ENCODE results near the gene ACOT6.
A peak's percentile ranks its signal among the peaks of the same experiment; 100 is the strongest.

ACOT6 gene

DNA sequence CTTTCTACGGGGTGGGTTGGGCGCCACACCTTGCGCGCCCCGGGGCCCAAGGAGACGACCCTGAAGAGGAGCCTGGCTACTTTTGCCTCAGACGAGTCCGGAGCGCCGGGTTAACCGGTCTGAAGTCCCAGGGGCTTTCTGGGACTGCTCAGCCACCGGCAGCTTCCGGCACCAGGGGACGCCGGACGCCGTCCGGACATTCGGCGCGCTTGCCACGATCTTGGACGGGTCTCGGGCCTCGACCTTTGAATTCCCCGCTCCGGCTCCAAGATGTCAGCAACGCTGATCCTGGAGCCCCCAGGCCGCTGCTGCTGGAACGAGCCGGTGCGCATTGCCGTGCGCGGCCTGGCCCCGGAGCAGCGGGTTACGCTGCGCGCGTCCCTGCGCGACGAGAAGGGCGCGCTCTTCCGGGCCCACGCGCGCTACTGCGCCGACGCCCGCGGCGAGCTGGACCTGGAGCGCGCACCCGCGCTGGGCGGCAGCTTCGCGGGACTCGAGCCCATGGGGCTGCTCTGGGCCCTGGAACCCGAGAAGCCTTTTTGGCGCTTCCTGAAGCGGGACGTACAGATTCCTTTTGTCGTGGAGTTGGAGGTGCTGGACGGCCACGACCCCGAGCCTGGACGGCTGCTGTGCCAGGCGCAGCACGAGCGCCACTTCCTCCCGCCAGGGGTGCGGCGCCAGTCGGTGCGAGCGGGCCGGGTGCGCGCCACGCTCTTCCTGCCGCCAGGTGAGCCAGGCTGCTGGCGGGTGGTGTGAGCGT lies 20.4 kb upstream of the ACOT6 start, which contains the start of gene ACOT4:
Gene ACOT4, plus strand, starts transcription at position 184 of the 760 bp plus-strand sequence. Its CDS starts 87 bp downstream, at position 271.
- DNase-seq = peak in 37 of 42 donors; percentile 12 to 67 (median 34)
- intact Hi-C loops (cut with DNase I) = no loop called here

DNA sequence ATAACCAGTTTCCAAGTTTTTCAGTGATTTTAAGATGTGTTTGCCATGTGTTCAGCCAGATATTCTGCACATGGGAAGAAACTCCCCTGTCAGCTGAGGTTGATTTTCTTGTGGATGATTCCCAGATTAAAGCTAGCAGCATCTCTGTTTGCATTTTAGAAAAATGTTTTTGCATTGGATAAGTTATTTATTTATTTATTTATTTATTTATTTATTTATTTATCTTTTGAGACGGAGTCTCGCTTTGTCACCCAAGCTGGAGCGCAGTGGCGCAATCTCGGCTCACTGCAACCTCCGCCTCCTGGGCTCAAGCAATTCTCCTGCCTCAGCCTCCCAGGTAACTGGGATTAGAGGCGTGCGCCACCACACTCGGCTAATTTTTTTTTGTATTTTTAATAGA lies 17.8 kb upstream of the ACOT6 start:
- peak in 1 of 42 donors; percentile 24 for DNase-seq
- intact Hi-C loops (cut with DNase I) = no loop called here

DNA sequence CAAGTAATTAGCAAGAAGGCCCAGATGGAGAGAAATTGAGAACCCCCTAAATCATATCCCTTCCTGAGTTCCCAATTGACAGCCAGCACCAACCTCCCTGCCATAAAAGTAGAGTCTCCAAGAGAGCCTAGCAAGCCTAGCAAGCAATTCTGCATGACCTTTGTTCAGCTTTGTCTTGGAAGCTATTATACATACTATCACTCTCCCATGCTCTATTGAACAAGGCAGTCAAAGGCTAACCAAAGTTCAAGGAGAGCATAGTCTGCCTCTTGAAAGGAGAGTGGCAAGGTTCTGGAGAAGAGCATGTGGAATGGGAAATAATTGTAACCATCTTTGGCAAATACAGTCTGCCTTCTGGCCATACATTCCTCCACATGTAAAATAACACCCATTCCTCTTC lies 12.8 kb upstream of the ACOT6 start:
- intact Hi-C loops (cut with DNase I) = no loop called here
- no peak for DNase-seq

DNA sequence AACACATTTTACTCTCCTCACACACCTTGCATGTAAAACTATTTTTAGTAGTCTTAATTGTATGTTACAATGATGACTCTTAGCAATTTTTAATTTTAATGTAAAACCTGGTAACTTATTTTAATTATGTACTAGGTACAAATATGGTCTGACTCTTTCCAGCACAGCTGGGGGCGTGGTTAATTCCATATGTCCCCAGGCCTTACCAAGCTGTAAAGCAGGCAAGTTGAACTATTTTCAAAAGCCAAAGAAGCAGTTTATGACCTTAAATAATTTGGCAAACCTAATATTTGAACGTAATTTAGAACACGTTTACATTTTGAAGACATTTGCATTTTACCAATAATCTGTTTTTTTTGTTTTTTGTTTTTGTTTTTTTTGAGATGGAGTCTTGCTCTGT lies 9.3 kb upstream of the ACOT6 start:
- DNase-seq = no peak
- intact Hi-C loops (cut with DNase I) = no loop called here

DNA sequence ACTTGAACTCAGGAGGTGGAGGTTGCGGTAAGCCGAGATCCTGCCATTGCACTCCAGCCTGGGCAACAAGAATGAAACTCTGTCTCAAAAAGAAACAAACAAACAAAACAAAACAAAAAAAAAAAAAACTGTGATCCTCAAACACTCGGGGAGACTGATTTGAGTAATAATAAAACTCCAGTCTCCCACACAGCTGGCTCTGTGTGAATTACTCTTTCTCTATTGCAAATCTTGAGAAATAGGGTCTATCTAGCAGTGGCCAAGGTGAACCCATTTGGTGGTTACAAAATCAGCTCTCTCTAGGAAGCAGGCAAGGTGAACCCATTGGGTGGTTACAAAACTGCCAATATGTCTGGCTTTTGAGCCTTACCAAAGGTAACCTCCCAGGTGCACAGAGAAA lies 6.0 kb upstream of the ACOT6 start:
- no peak for DNase-seq
- intact Hi-C loops (cut with DNase I) = no loop called here

DNA sequence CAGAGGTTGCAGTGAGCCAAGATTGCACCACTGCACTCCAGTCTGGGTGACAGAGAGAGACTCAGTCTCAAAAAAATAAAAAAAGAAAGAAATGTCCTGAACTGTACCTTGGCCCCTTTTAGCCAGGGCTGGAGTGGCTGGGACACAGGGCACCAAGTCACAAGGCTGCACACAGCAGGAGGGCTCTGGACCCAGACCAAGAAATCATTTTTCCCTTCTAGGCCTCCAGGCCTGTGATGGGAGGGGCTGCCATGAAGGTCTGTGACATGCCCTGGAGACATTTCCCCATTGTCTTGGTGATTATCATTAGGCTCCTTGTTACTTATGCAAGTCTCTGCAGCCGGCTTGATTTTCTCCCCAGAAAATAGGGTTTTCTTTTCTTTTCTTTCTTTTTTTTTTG lies 5.1 kb upstream of the ACOT6 start:
- intact Hi-C loops (cut with DNase I) = no loop called here
- DNase-seq = no peak

DNA sequence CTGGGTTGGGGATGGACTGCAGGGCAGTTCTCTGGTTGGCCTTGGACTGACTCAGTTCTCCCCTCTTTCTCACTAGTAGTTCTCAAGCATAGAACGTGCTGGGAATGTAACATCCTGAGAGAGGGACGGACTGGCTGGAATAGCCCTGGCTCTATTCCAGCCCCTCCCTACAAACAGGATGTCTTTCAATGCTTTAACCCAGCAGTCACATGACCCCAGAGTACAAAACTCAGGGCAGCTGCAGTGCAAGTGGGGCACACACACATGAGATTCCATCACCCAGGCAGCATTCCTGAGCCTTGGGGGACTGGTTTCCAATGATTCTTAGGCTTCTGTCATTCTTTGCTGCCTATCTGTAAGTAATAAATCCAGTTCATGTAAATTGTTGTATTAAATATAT lies 1.6 kb upstream of the ACOT6 start:
- intact Hi-C loops (cut with DNase I) = no loop called here
- DNase-seq = peak in 16 of 42 donors; percentile 4 to 64 (median 31)

DNA sequence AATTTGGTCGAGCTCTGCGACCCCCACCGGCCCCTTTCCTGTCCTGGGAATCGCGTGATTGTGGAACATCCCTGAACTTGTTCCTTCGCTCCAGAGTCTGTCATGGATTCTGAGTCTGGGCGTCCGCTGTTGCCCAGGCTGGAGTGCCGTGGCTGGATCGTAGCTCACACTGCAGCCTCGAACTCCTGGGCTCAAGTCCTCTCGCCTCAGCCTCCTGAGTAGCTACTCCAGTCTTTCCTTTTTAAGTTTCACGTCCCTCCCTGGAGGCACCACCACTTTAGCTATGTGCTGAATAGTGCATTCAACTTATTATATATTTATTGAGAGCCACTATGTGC lies 698 bp downstream of the ACOT6 start:
- intact Hi-C loops (cut with DNase I) = no loop called here
- peak in 3 of 42 donors; percentile 18 to 34 (median 29) for DNase-seq

DNA sequence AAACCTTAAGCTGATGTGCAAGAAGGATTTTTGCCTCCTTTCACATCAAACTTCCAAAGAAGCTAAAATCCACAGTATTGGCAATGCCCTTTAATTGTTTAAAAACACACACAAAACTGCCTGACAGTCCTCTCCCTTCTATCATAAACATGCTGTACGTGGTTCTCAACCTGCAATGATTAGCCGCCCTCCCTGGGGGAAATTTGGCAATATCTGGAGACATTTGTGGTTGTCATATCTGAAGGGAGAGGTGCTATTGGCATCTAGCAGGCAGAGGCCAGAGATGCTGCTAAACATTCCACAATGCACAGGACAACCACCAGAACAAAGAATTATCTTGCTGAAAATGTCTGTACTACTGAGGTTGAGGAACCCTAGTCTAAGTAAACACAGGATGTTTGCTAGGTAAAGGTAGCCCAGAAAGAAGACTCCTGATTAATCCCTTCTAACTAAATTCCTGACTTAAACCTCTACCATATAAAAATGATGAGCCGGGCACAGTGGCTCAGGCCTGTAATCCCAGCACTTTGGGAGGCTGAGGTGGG lies 1.2 kb downstream of the ACOT6 start:
- no peak for DNase-seq
- intact Hi-C loops (cut with DNase I) = no loop called here

DNA sequence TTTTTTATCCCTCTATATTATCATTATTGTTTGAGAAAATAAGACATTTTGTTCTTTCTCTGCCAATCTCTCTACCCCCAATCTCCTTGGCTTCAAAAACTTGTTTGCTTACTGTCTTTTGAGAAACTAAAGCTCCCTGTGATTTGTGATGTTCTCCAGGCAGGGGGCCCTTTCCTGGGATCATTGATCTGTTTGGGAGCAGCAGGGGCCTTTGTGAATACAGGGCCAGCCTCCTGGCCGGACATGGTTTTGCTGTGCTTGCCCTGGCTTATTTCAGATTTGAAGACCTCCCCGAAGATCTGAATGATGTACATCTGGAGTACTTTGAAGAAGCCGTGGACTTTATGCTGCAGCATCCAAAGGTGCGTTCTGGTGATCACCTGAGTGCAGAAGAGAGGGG lies 4.5 kb downstream of the ACOT6 start:
- DNase-seq = no peak
- intact Hi-C loops (cut with DNase I) = no loop called here

DNA sequence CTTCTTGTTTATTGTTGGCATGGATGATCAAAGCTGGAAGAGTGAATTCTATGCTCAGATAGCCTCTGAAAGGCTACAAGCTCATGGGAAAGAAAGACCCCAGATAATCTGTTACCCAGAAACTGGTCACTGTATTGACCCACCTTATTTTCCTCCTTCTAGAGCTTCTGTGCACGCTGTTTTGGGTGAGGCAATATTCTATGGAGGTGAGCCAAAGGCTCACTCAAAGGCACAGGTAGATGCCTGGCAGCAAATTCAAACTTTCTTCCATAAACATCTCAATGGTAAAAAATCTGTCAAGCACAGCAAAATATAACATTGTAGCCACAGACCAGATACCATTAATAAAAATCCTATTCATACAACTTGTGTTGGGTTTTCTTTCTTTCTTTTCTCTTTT lies 7.2 kb downstream of the ACOT6 start:
- DNase-seq = no peak
- intact Hi-C loops (cut with DNase I) = no loop called here

DNA sequence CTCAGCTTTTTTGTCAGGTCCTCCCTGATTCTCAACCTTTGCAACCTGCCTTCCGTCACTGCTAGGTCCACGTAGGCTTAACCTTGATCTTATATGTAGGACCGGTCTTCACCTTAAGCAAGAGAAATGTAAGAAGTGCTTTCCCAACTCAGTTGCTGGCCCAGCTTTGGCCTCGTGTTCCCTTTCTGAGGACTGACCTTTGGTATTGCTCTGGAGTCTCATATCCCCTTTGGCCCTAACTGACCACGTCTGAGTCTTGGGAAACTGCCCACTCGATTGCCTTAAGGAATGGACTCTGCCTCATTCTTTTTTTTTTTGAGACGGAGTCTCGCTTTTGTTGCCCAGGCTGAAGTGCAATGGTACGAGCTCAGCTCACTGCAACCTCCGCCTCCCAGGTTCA lies 8.0 kb downstream of the ACOT6 start:
- DNase-seq = no peak
- intact Hi-C loops (cut with DNase I) = no loop called here

DNA sequence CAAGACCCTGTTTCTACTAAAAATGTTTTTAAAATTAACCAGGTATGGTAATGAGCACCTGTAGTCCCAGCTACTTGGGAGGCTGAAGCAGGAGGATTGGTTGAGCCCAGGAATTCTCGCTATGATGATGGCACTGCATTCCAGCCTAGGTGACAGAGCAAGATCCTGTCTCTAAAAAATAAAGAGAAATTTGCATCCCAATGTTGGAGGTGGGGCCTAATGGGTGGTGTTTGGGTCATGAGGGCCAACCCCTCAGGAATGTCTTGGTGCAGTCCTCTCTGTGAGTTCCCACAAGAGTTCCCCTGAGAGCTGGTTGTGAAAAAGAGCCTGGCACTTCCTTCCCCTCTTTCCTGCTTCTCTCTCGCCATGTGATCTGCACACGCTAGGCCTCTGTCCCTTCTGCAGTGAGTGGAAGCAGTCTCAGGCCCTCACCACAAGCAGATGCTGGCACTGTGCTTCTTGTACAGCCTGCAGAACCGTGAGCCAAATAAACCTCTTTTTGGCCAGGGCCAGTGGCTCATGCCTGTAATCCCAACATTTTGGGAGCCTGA lies 11.3 kb downstream of the ACOT6 start:
- no peak for DNase-seq
- intact Hi-C loops (cut with DNase I) = no loop called here

DNA sequence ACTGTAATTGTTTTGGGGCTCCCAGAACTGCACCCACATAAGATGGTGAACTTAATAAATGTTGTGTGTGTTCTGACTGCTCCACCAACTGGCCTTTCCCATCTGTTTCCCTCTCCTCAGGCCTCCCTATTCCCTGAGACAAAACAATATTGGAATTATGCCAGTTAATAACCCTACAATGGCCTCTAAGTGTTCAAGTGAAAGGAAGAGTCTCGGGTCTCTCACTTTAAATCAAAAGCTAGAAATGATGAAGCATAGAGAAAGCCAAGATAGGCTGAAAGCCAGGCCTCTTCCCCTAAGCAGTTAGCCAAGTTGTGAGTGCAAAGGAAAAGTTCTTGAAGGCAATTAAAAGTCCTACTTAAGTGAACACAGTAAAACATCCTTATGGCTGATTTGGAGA lies 13.4 kb downstream of the ACOT6 start:
- DNase-seq = no peak
- intact Hi-C loops (cut with DNase I) = no loop called here

DNA sequence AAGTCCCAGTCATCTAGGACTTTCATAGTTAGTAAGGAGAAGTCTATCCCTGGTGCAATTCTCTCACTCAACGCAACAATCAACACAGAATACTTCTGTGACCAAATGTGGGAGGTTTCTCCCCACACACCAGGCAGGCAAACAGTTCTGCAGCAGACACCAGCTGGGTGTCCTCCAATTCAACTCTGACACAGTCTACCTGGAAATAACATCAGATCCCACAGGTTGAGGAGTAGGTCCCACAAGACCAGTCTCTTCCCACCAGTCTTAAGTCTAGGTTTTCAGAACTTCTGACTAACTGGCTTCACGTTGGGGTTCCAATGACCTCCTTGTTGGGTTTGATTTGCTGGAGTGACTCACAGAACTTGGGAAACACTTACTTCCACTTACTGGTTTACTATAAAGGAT lies 14.8 kb downstream of the ACOT6 start:
- intact Hi-C loops (cut with DNase I) = no loop called here

DNA sequence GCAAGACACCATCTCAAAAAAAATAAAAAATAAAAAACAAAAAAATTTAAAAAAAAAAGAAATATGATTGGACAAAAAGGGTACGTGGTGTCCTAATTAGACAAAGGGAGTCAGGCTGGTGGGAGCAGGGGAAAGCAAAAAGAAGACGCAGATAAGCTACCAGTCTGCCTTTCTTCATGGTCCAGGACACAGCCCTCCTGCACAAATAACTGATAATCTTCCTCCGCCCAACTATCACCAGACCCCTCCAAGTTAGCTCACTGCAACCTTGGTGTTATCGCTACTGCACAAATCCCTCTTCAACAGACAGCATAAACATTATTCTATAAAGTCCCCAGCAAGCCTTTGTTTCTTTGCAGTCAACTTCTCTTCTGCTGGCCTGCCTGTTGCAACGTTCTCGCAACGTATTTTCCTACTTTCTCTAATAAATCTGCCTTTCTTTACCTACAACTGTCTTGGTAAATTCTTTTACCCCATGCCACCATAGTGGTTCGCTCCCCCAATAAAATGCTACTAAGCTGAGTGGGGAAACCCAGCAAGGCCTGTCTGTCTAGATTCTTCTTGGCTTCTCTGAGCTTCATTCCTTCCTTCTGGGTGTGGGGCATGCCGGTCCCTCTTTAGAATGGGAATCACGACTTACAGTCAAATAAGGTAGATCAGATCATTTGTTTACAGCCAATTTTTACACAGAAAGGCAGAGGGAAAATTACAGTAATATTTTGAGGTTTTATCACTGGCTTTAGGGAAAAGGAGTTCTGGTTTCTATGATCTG lies 17.9 kb downstream of the ACOT6 start:
- no peak for DNase-seq
- intact Hi-C loops (cut with DNase I) = loop anchor here (5.0 kb wide), 1 partner anchor 123 kb away; no protein-coding TSS in a partner anchor

More for the DNA sequence above, 14.8 kb downstream of the ACOT6 start:
- DNase-seq = no peak

DNA sequence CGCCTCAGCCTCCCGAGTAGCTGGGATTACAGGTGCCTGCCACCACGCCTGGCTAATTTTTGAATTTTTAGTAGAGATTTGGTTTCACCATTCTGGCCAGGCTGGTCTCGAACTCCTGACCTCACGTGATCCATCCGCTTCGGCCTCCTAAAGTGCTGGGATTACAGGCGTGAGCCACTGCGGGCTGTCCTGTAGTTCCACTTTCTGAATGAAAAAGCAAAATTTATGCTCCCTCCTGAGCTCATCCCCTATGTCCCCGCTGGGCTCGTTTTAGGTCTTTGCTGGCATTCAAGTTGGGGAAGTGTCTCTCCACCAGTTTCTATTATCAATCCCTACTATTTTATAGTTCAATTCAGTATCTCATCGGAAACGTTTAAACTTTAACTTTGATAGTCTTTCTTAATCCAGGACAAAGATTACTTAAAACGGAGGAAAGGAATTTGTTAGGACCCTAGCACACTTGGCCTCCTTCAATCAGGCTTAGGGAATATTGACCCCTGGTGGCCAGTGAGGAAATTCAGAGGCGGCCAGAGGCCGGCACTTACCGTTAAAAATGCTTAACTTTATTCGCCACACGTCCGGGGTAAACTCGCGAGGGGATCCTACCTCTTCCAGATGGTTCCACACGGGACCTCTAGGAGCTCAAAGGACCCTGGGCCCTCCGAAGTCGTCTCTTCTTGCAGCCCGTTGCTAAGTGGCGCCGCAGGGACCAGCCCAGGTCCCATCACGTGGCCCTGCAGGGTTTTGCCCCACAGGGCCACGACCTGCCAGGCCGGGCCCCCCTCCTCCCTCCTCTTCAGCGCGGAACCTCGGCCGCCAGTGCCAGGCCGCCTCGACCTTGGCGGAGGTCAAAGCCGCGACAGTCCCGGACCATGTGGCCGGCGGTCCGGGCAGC lies 21.0 kb downstream of the ACOT6 start:
- DNase-seq = peak; percentile 38 to 87 (median 66)

DNA sequence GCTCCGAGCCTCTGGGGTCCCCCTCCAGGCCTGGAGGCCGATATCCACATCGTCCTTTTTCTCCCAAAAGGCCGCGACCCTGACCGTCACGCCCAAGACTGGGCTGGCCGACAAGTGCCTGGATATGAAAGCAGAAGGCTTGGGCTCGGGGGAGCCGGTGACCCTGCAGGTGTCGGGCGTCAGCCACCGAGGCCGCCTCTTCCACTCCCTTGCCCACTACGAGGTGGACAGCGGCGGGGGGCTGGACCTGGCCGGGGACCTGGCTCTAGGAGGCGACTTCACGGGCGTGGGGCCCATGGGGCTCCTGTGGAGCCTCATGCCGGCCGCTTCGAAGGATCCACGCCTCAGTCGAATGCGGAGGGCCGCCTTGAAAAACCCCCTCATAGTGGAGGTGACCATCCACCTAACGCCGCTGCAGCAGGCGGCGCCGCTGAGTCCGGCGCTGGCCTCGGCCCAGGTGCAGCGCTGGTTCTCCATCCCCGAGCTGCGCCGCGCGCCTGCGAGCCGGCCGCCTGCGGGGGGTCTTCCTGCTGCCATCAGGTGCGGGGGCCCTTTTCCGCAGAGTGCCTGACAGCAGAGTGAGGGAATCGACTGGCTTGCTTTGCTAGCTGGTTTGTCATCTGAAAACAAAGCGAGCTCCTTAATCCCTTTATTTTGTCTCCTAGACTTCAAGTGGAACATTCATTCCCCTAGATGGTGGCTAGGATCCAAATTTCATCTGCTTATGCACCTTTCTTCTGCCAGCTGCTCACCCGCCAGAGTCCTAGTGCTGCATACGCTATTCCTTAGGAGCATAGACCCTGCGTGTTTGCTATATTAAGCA lies 21.9 kb downstream of the ACOT6 start:
- peak in 38 of 42 donors; percentile 12 to 72 (median 46) for DNase-seq
- intact Hi-C loops (cut with DNase I) = loop anchor here (5.0 kb wide), 1 partner anchor 127 kb away; no protein-coding TSS in a partner anchor

More for the DNA sequence above, 21.0 kb downstream of the ACOT6 start:
- intact Hi-C loops (cut with DNase I) = loop anchor here (5.0 kb wide), 1 partner anchor 126 kb away; no protein-coding TSS in a partner anchor

All from head of caudate nucleus (tissue), 42 donors.